ENCODE measurements around the gene ITGB8.
A peak's percentile ranks its signal among the peaks of the same experiment; 100 is the strongest.

Gene ITGB8

GRCh38 chr7:20327055-20327454 lies 3.6 kb upstream of the ITGB8 start:
- H3K27ac ChIP-seq (ENCODE audit: low read depth, low read length): no peak overlapping the region
- no peaks in the 10 kb centered on the region for H3K36me3 ChIP-seq (ENCODE audit: control insufficient read depth, insufficient read depth, low read length)
- no peak overlapping the region for H4K5ac ChIP-seq (ENCODE audit: low read length)
- no CpG with 5 or more reads among the region's 1 CpG for WGBS (ENCODE audit: extremely low coverage, insufficient coverage, low lambda C conversion rate)
- no peak overlapping the region for H3K4me2 ChIP-seq (ENCODE audit: low read length)
- no peak overlapping the region for H3K56ac ChIP-seq (ENCODE audit: low read length)
- H4K8ac ChIP-seq (ENCODE audit: low read depth, low read length): no peak overlapping the region
- no peaks in the 10 kb centered on the region for H3K79me2 ChIP-seq (ENCODE audit: control insufficient read depth, insufficient read depth, low read length)
- H3K23ac ChIP-seq (ENCODE audit: low read length): no peak overlapping the region
- no peak overlapping the region for H2BK15ac ChIP-seq (replicated peaks; ENCODE audit: low read depth)
- no peak overlapping the region for H3K4me3 ChIP-seq (ENCODE audit: low read length)
- no peak overlapping the region for H3K9ac ChIP-seq (ENCODE audit: low read length)
- H3K4ac ChIP-seq (ENCODE audit: low read depth, low read length): no peak overlapping the region
- H2BK120ac ChIP-seq (ENCODE audit: low read depth, low read length): no peak overlapping the region
- no peak overlapping the region for H2AK5ac ChIP-seq (ENCODE audit: low read length)
- no peaks in the 10 kb centered on the region for H3K27me3 ChIP-seq (ENCODE audit: insufficient read depth, low read length, poor library complexity)
- no peak for DNase-seq
- no peak overlapping the region for H3K18ac ChIP-seq (ENCODE audit: low read length)
- H3K79me1 ChIP-seq (ENCODE audit: low read length): no peaks in the 10 kb centered on the region
- H2BK5ac ChIP-seq (ENCODE audit: low read length): no peak overlapping the region
- no peaks in the 10 kb centered on the region for H3K4me1 ChIP-seq (ENCODE audit: control insufficient read depth, low read depth, low read length)

GRCh38 chr7:20328027-20328426 lies 2.7 kb upstream of the ITGB8 start:
- H3K4me1 ChIP-seq (ENCODE audit: control insufficient read depth, low read depth, low read length): no peaks in the 10 kb centered on the region
- no peak for DNase-seq
- no peak overlapping the region for H3K27ac ChIP-seq (ENCODE audit: low read depth, low read length)
- H3K4me3 ChIP-seq (ENCODE audit: low read length): no peak overlapping the region
- H3K79me1 ChIP-seq (ENCODE audit: low read length): no peaks in the 10 kb centered on the region
- WGBS (ENCODE audit: extremely low coverage, insufficient coverage, low lambda C conversion rate): no CpG with 5 or more reads among the region's 2 CpGs
- no peak overlapping the region for H3K9ac ChIP-seq (ENCODE audit: low read length)
- H3K4ac ChIP-seq (ENCODE audit: low read depth, low read length): no peak overlapping the region
- H2AK5ac ChIP-seq (ENCODE audit: low read length): no peak overlapping the region
- H3K56ac ChIP-seq (ENCODE audit: low read length): no peak overlapping the region
- H3K27me3 ChIP-seq (ENCODE audit: insufficient read depth, low read length, poor library complexity): no peaks in the 10 kb centered on the region
- H3K36me3 ChIP-seq (ENCODE audit: control insufficient read depth, insufficient read depth, low read length): no peaks in the 10 kb centered on the region
- no peak overlapping the region for H2BK15ac ChIP-seq (replicated peaks; ENCODE audit: low read depth)
- H4K8ac ChIP-seq (ENCODE audit: low read depth, low read length): no peak overlapping the region
- H3K23ac ChIP-seq (ENCODE audit: low read length): no peak overlapping the region
- H4K5ac ChIP-seq (ENCODE audit: low read length): no peak overlapping the region
- no peak overlapping the region for H3K18ac ChIP-seq (ENCODE audit: low read length)
- H2BK5ac ChIP-seq (ENCODE audit: low read length): no peak overlapping the region
- H2BK120ac ChIP-seq (ENCODE audit: low read depth, low read length): no peak overlapping the region
- no peaks in the 10 kb centered on the region for H3K79me2 ChIP-seq (ENCODE audit: control insufficient read depth, insufficient read depth, low read length)
- no peak overlapping the region for H3K4me2 ChIP-seq (ENCODE audit: low read length)

DNA sequence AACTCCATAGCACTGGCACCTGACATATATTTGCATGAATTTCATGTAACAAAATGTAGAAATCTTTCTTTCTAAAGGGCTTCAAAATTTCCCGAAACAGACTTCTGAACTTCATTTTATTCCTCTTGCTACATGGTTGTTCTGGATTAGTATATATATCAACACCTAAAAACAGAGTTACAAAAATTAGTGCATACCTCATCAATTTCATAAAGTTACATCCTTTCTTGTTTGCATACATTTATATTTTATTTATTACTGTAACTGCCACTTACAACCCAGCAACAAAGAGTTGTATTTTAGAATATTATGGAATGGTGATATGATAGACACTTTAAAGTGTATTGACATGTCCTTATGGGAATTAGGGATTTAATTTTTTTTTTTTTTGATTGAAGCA lies 2.0 kb upstream of the ITGB8 start:
- no peaks in the 10 kb centered on the region for H3K36me3 ChIP-seq (ENCODE audit: control insufficient read depth, insufficient read depth, low read length)
- no CpG with 5 or more reads among the region's 1 CpG for WGBS (ENCODE audit: extremely low coverage, insufficient coverage, low lambda C conversion rate)
- H2AK5ac ChIP-seq (ENCODE audit: low read length): no peak overlapping the region
- no peak overlapping the region for H3K23ac ChIP-seq (ENCODE audit: low read length)
- no peak overlapping the region for H4K8ac ChIP-seq (ENCODE audit: low read depth, low read length)
- no peak overlapping the region for H3K4me3 ChIP-seq (ENCODE audit: low read length)
- no peak overlapping the region for H3K56ac ChIP-seq (ENCODE audit: low read length)
- H3K18ac ChIP-seq (ENCODE audit: low read length): no peak overlapping the region
- no peak overlapping the region for H4K5ac ChIP-seq (ENCODE audit: low read length)
- H3K27me3 ChIP-seq (ENCODE audit: insufficient read depth, low read length, poor library complexity): no peaks in the 10 kb centered on the region
- H3K4me1 ChIP-seq (ENCODE audit: control insufficient read depth, low read depth, low read length): no peaks in the 10 kb centered on the region
- H2BK5ac ChIP-seq (ENCODE audit: low read length): no peak overlapping the region
- no peak for DNase-seq
- no peaks in the 10 kb centered on the region for H3K79me1 ChIP-seq (ENCODE audit: low read length)
- no peak overlapping the region for H3K4me2 ChIP-seq (ENCODE audit: low read length)
- no peak overlapping the region for H2BK120ac ChIP-seq (ENCODE audit: low read depth, low read length)
- no peaks in the 10 kb centered on the region for H3K79me2 ChIP-seq (ENCODE audit: control insufficient read depth, insufficient read depth, low read length)
- H3K27ac ChIP-seq (ENCODE audit: low read depth, low read length): no peak overlapping the region
- H3K4ac ChIP-seq (ENCODE audit: low read depth, low read length): no peak overlapping the region
- no peak overlapping the region for H3K9ac ChIP-seq (ENCODE audit: low read length)
- no peak overlapping the region for H2BK15ac ChIP-seq (replicated peaks; ENCODE audit: low read depth)

DNA sequence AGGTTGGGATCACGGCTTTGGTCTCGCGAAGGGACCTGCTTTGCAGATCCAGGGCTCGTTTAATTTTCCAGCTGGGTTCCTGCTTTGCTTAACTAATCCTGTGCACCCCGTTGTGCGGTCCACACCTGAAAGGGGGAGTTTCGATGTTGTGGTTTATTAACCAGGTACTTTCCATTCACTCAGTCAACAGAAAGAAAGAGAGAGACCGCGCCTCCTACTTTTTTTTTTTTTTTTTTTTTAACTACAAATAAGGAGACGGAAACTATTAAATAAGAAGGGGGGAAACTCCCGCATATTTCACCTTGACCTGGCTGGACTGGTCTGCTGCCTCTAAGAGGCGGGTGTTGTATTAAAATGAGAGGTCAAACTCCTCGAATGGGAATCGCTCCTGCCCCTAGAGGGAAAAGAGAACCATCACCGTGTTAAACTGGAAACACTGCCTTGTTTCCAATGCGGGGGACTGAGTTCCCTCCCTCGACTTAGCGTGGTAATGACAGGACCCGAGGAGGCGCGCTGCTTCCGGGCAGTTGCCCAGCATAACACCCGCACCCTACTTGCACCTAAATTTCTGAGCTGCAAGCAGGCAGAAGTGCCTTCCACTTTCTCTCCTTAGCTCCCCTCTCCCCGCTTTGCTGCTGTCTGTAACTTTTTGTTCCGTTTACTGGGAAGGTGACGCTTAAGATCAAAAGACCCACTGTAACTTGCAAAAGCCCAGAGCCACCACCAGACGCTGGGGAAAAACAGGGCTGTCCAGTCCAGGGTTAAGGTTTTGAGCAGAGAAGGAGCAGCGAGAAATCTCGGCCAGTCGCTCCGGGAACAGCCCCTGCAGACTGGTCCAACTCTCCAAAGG lies 1.1 kb upstream of the ITGB8 start:
- peak overlapping the region; percentile 56 for H3K4me2 ChIP-seq (ENCODE audit: low read length)
- H3K4me3 ChIP-seq (ENCODE audit: low read length): peak overlapping the region; percentile 71
- no peaks in the 10 kb centered on the region for H3K79me2 ChIP-seq (ENCODE audit: control insufficient read depth, insufficient read depth, low read length)
- no peak overlapping the region for H2BK15ac ChIP-seq (replicated peaks; ENCODE audit: low read depth)
- H3K4ac ChIP-seq (ENCODE audit: low read depth, low read length): no peak overlapping the region
- WGBS (ENCODE audit: extremely low coverage, insufficient coverage, low lambda C conversion rate): no CpG with 5 or more reads among the region's 31 CpGs
- no peak overlapping the region for H2BK120ac ChIP-seq (ENCODE audit: low read depth, low read length)
- H3K27me3 ChIP-seq (ENCODE audit: insufficient read depth, low read length, poor library complexity): no peaks in the 10 kb centered on the region
- no peak overlapping the region for H4K8ac ChIP-seq (ENCODE audit: low read depth, low read length)
- peak overlapping the region; percentile 95 for H3K56ac ChIP-seq (ENCODE audit: low read length)
- H3K23ac ChIP-seq (ENCODE audit: low read length): no peak overlapping the region
- H3K36me3 ChIP-seq (ENCODE audit: control insufficient read depth, insufficient read depth, low read length): no peaks in the 10 kb centered on the region
- H2AK5ac ChIP-seq (ENCODE audit: low read length): no peak overlapping the region
- no peak overlapping the region for H4K5ac ChIP-seq (ENCODE audit: low read length)
- H3K4me1 ChIP-seq (ENCODE audit: control insufficient read depth, low read depth, low read length): no peaks in the 10 kb centered on the region
- peak overlapping the region; percentile 72 for H3K27ac ChIP-seq (ENCODE audit: low read depth, low read length)
- DNase-seq: peak; percentile 95
- H3K18ac ChIP-seq (ENCODE audit: low read length): peak overlapping the region; percentile 61
- no peak overlapping the region for H2BK5ac ChIP-seq (ENCODE audit: low read length)
- H3K79me1 ChIP-seq (ENCODE audit: low read length): no peaks in the 10 kb centered on the region
- peak overlapping the region; percentile 86 for H3K9ac ChIP-seq (ENCODE audit: low read length)

DNA sequence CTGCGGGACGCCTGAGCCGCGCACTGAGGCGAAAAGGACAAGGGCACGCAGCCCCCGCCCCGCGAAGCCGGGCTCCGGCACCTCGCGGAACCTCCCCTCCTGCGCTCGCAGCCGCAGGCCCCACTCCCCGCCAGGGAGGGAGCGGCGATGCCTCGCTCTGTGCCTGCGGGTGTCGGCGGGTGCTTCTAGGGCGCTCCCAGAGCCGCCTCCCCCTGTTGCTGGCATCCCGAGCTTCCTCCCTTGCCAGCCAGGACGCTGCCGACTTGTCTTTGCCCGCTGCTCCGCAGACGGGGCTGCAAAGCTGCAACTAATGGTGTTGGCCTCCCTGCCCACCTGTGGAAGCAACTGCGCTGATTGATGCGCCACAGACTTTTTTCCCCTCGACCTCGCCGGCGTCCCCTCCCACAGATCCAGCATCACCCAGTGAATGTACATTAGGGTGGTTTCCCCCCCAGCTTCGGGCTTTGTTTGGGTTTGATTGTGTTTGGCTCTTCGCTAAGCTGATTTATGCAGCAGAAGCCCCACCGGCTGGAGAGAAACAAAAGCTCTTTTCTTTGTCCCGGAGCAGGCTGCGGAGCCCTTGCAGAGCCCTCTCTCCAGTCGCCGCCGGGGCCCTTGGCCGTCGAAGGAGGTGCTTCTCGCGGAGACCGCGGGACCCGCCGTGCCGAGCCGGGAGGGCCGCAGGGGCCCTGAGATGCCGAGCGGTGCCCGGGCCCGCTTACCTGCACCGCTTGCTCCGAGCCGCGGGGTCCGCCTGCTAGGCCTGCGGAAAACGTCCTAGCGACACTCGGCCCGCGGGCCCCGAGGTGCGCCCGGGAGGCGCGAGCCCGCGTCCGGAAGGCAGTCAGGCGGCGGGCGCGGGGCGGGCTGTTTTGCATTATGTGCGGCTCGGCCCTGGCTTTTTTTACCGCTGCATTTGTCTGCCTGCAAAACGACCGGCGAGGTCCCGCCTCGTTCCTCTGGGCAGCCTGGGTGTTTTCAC lies 519 bp downstream of the ITGB8 start:
- no CpG with 5 or more reads among the region's 92 CpGs for WGBS (ENCODE audit: extremely low coverage, insufficient coverage, low lambda C conversion rate)
- no peak overlapping the region for H2AK5ac ChIP-seq (ENCODE audit: low read length)
- H3K79me2 ChIP-seq (ENCODE audit: control insufficient read depth, insufficient read depth, low read length): no peaks in the 10 kb centered on the region
- no peaks in the 10 kb centered on the region for H3K79me1 ChIP-seq (ENCODE audit: low read length)
- no peak overlapping the region for H2BK5ac ChIP-seq (ENCODE audit: low read length)
- no peak overlapping the region for H2BK15ac ChIP-seq (replicated peaks; ENCODE audit: low read depth)
- H3K27me3 ChIP-seq (ENCODE audit: insufficient read depth, low read length, poor library complexity): no peaks in the 10 kb centered on the region
- no peak overlapping the region for H4K8ac ChIP-seq (ENCODE audit: low read depth, low read length)
- no peak overlapping the region for H4K5ac ChIP-seq (ENCODE audit: low read length)
- no peaks in the 10 kb centered on the region for H3K36me3 ChIP-seq (ENCODE audit: control insufficient read depth, insufficient read depth, low read length)
- H3K9ac ChIP-seq (ENCODE audit: low read length): peak overlapping the region; percentile 86
- peak overlapping the region; percentile 95 for H3K56ac ChIP-seq (ENCODE audit: low read length)
- peak; percentile 71 for DNase-seq
- peak overlapping the region; percentile 71 for H3K4me3 ChIP-seq (ENCODE audit: low read length)
- H3K18ac ChIP-seq (ENCODE audit: low read length): peak overlapping the region; percentile 69
- H2BK120ac ChIP-seq (ENCODE audit: low read depth, low read length): peak overlapping the region; percentile 3
- H3K23ac ChIP-seq (ENCODE audit: low read length): peak overlapping the region; percentile 33
- peak overlapping the region; percentile 72 for H3K27ac ChIP-seq (ENCODE audit: low read depth, low read length)
- H3K4ac ChIP-seq (ENCODE audit: low read depth, low read length): peak overlapping the region; percentile 29
- peak overlapping the region; percentile 56 for H3K4me2 ChIP-seq (ENCODE audit: low read length)
- no peaks in the 10 kb centered on the region for H3K4me1 ChIP-seq (ENCODE audit: control insufficient read depth, low read depth, low read length)
